Gastrocnemius medialis (tissue), 4 donors: ENCODE results near the gene GPATCH2L. TPM values are rescaled to one million over a fixed set of nuclear protein-coding genes. Genes with fewer than 3 reads are reported as not detected.
A peak's percentile ranks its signal among the peaks of the same experiment; 100 is the strongest.

Experiments used
- ATAC-seq, 2 donors: fragments of 150-250 bp; one replicate each; pipeline ENCODE4 v1.9.1; 2016
- DNase-seq, 2 donors: peaks; one replicate each; pipeline ENCODE4 v3.0.0-alpha.2; 2019
- H3K27ac ChIP-seq, 4 donors: fragments of 200-600 bp; sonication (generic); 1 replicate in 1 of 4; 2 replicates in 3 of 4; pipeline ENCODE4 v1.5.1; 2016 to 2018; ENCODE audit warnings: mild to moderate bottlenecking in 2 of 4, moderate library complexity in 1 of 4
- H3K27me3 ChIP-seq, 3 donors: fragments of 200-600 bp; sonication (generic) in 2 of 3; 1 replicate in 1 of 3; 2 replicates in 2 of 3; pipeline versions ENCODE4 v1.5.1 to v1.6.0; 2016 to 2019; ENCODE audit warnings: mild to moderate bottlenecking in 1 of 3, moderate library complexity in 1 of 3
- H3K36me3 ChIP-seq, 2 donors: fragments of 200-600 bp; sonication (generic) in 1 of 2; one replicate each; pipeline ENCODE4 v1.5.1; 2017 to 2018
- H3K4me1 ChIP-seq, 2 donors: fragments of 200-600 bp; sonication (generic) in 1 of 2; one replicate each; pipeline ENCODE4 v1.5.1; 2016 to 2017; ENCODE audit warnings: mild to moderate bottlenecking in 2 of 2
- H3K4me3 ChIP-seq, 4 donors: fragments of 200-600 bp; sonication (generic) in 3 of 4; 1 replicate in 1 of 4; 2 replicates in 3 of 4; pipeline ENCODE4 v1.5.1; 2016 to 2019; ENCODE audit warnings: mild to moderate bottlenecking in 2 of 4
- H3K9me3 ChIP-seq, 3 donors: fragments of 200-600 bp; sonication (generic) in 2 of 3; 1 replicate in 1 of 3; 2 replicates in 2 of 3; pipeline ENCODE4 v1.5.1; 2016 to 2019
- CTCF ChIP-seq, 5 experiments: fragments of 450-650 bp in 3 of 5; fragments of 200-600 bp in 2 of 5; sonication (generic) in 2 of 5; IDR thresholded peaks in 4 of 5; conservative IDR thresholded peaks in 1 of 5; 1 replicate in 4 of 5; 2 replicates in 1 of 5; pipeline ENCODE4 v1.5.1; 2016 to 2019; ENCODE audit warnings: antibody characterized with exemption in 5 of 5, mild to moderate bottlenecking in 3 of 5, moderate library complexity in 3 of 5
- POLR2A ChIP-seq, 2 donors: fragments of 450-650 bp; IDR thresholded peaks; one replicate each; pipeline ENCODE4 v1.6.1; 2017; ENCODE audit warnings: antibody characterized with exemption in 2 of 2, mild to moderate bottlenecking in 2 of 2, moderate library complexity in 2 of 2
- in situ Hi-C, 4 donors: fragments of 200-750 bp; cut with MboI; loops; one replicate each; pipeline versions ENCODE4 v1.15.0 to v1.8.0; 2017; ENCODE audit warnings: low sequenced_read_pairs in 4 of 4
- intact Hi-C: fragments of 100-400 bp; cut with DNase I; formaldehyde crosslinking; loops from one replicate; pipeline ENCODE4 v1.15.1; 2023; ENCODE audit warnings: low total_unique reads
- total RNA-seq, 4 donors: library from RNA; depleted of rRNA; stranded (reverse); fragments of >200 nt; gene quantifications; one replicate each; pipeline versions ENCODE4 v1.1.0 to v1.2.3, GENCODE V29; 2016

Gene GPATCH2L
- total RNA-seq, 4 donors from 2014 or later: 24.6 to 63.5 (median 41.9) TPM

GRCh38 chr14:76174982-76175381, 23.3 kb downstream of the GPATCH2L start:
- in situ Hi-C loops: no loop called here
- TF ChIP-seq CTCF (IDR thresholded peaks at IDR 0.05 in 4 of 5, conservative IDR thresholded peaks at IDR 0.05 in 1 of 5) (no peak), POLR2A (IDR thresholded peaks at IDR 0.05) (no peak)
- intact Hi-C loops: no loop called here
- H3K27ac ChIP-seq: no peak overlapping the region
- H3K9me3 ChIP-seq: no peaks in the 10 kb centered on the region
- no peak overlapping the region for H3K4me3 ChIP-seq
- ATAC-seq (no peak), DNase-seq (no peak)
- peaks cover 11 to 14% of the 10 kb centered on the region in 2 donors for H3K4me1 ChIP-seq
- H3K36me3 ChIP-seq: peaks cover 0 to 41% of the 10 kb centered on the region in 2 donors
- no peaks in the 10 kb centered on the region for H3K27me3 ChIP-seq

- TF ChIP-seq POLR2A (IDR thresholded peaks at IDR 0.05) (no peak), CTCF (IDR thresholded peaks at IDR 0.05 in 4 of 5, conservative IDR thresholded peaks at IDR 0.05 in 1 of 5) (no peak)
- H3K4me1 ChIP-seq: peaks cover 7 to 11% of the 10 kb centered on the region in 2 donors
- in situ Hi-C loops (no loop called here), intact Hi-C loops (no loop called here)
- H3K27me3 ChIP-seq: no peaks in the 10 kb centered on the region
- no peaks in the 10 kb centered on the region for H3K9me3 ChIP-seq
- H3K36me3 ChIP-seq: peaks cover 0 to 48% of the 10 kb centered on the region in 2 donors
- H3K27ac ChIP-seq: no peak overlapping the region
- no peak overlapping the region for H3K4me3 ChIP-seq
- DNase-seq (no peak), ATAC-seq (no peak)
Observed at GRCh38 chr14:76175942-76176341, 24.2 kb downstream of the GPATCH2L start.

GRCh38 chr14:76181546-76181945, 29.8 kb downstream of the GPATCH2L start:
- peaks cover 0 to 6% of the 10 kb centered on the region in 2 donors for H3K4me1 ChIP-seq
- ATAC-seq (no peak), DNase-seq (no peak)
- intact Hi-C loops (no loop called here), in situ Hi-C loops (no loop called here)
- peak in 1 of 5 experiments; percentile 24 for TF ChIP-seq CTCF (IDR thresholded peaks at IDR 0.05 in 4 of 5, conservative IDR thresholded peaks at IDR 0.05 in 1 of 5)
- TF ChIP-seq POLR2A (IDR thresholded peaks at IDR 0.05): no peak
- H3K36me3 ChIP-seq: peaks cover 0 to 61% of the 10 kb centered on the region in 2 donors
- no peaks in the 10 kb centered on the region for H3K9me3 ChIP-seq
- no peak overlapping the region for H3K4me3 ChIP-seq
- no peaks in the 10 kb centered on the region for H3K27me3 ChIP-seq
- no peak overlapping the region for H3K27ac ChIP-seq

GRCh38 chr14:76186308-76187027, 34.7 kb downstream of the GPATCH2L start:
- intact Hi-C loops (no loop called here), in situ Hi-C loops (no loop called here)
- DNase-seq (no peak), ATAC-seq (no peak)
- H3K36me3 ChIP-seq: peaks cover 0 to 32% of the 10 kb centered on the region in 2 donors
- H3K27me3 ChIP-seq: no peaks in the 10 kb centered on the region
- no peaks in the 10 kb centered on the region for H3K9me3 ChIP-seq
- H3K27ac ChIP-seq: no peak overlapping the region
- peaks cover 0 to 6% of the 10 kb centered on the region in 2 donors for H3K4me1 ChIP-seq
- TF ChIP-seq POLR2A (IDR thresholded peaks at IDR 0.05): no peak
- no peak for TF ChIP-seq CTCF (IDR thresholded peaks at IDR 0.05 in 4 of 5, conservative IDR thresholded peaks at IDR 0.05 in 1 of 5)
- H3K4me3 ChIP-seq: no peak overlapping the region
